ENCODE results near the gene SKI. TPM values are rescaled to one million over a fixed set of nuclear protein-coding genes. Genes with fewer than 3 reads are reported as not detected.

The SKI gene
- total RNA-seq, 1 experiment from 2014 or later = 53.7 TPM

DNA sequence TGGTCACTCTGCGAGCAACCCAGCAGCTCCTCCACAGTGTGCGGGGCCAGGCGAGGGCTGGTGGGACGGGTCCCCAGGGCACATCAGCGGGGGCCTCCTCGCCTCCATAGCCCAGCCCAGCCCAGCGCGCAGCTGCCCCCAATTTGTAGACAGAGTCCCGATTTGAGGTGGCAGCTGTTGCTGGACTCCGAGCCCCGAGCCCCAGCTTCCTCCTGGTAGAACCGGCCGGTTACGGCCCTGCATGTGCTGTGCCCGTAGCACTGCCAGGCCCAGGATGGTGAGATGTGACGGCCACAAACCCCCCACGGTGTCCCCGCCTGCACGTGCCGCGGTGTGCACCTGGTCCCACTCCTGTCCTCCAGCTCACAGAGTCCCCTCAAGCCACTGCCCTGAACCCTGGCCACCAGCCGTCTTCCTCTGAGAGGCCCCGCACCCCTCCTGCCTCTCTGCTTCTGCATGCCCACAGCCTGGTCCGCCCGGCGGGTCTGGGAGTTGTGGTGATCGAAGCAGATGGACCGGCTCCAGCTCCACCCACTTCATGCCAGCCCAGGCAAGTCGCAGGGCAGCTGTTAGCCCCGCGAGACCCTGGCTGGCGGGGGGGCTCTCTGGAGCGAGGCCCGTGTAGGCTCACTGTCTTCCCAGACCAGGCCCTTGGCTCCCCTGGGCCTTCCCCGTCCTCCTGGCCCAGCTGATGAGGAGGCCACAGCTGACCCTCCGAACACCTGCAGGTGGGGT lies 107.8 kb downstream of the SKI start:
- TF ChIP-seq, protein P1, sequence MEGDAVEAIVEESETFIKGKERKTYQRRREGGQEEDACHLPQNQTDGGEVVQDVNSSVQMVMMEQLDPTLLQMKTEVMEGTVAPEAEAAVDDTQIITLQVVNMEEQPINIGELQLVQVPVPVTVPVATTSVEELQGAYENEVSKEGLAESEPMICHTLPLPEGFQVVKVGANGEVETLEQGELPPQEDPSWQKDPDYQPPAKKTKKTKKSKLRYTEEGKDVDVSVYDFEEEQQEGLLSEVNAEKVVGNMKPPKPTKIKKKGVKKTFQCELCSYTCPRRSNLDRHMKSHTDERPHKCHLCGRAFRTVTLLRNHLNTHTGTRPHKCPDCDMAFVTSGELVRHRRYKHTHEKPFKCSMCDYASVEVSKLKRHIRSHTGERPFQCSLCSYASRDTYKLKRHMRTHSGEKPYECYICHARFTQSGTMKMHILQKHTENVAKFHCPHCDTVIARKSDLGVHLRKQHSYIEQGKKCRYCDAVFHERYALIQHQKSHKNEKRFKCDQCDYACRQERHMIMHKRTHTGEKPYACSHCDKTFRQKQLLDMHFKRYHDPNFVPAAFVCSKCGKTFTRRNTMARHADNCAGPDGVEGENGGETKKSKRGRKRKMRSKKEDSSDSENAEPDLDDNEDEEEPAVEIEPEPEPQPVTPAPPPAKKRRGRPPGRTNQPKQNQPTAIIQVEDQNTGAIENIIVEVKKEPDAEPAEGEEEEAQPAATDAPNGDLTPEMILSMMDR (IDR thresholded peaks at IDR 0.05; ENCODE audit: unreplicated experiment) = no peak
- CTCF ChIA-PET = interaction anchor here (0.6 kb wide), 2 partner anchors 46 to 141 kb away, joined by 3 read pairs; no protein-coding TSS in a partner anchor
- no peak for DNase-seq (ENCODE audit: unreplicated experiment)
- Mint-ChIP-seq H3K4me1 (ENCODE audit: insufficient read depth, unreplicated experiment) (no peaks in the 10 kb centered on the region), H3K36me3 (ENCODE audit: insufficient read depth, unreplicated experiment) (no peaks in the 10 kb centered on the region), H3K27me3 (ENCODE audit: insufficient read depth, unreplicated experiment) (peaks cover 14% of the 10 kb centered on the region), H3K4me3 (ENCODE audit: unreplicated experiment) (no peak overlapping the region), H3K9me3 (ENCODE audit: unreplicated experiment) (no peaks in the 10 kb centered on the region), H3K27ac (ENCODE audit: low read depth, unreplicated experiment) (no peak overlapping the region)
- POLR2A ChIA-PET = interaction anchor here (0.6 kb wide), 1 partner anchor 163 kb away, joined by 3 read pairs; no protein-coding TSS in a partner anchor
- BruUV-seq (replicated peaks) = no TSS peak
- intact Hi-C loops (cut with micrococcal nuclease) = no loop called here

- BruUV-seq (replicated peaks) = no TSS peak
- TF ChIP-seq, protein P1 (IDR thresholded peaks at IDR 0.05; ENCODE audit: unreplicated experiment) = no peak
- H3K36me3 Mint-ChIP-seq (ENCODE audit: insufficient read depth, unreplicated experiment) = no peaks in the 10 kb centered on the region
- peaks cover 14% of the 10 kb centered on the region for H3K27me3 Mint-ChIP-seq (ENCODE audit: insufficient read depth, unreplicated experiment)
- DNase-seq (ENCODE audit: unreplicated experiment) = no peak
- no peak overlapping the region for H3K27ac Mint-ChIP-seq (ENCODE audit: low read depth, unreplicated experiment)
- no peaks in the 10 kb centered on the region for H3K4me1 Mint-ChIP-seq (ENCODE audit: insufficient read depth, unreplicated experiment)
- no peaks in the 10 kb centered on the region for H3K9me3 Mint-ChIP-seq (ENCODE audit: unreplicated experiment)
- intact Hi-C loops (cut with micrococcal nuclease) = no loop called here
- ChIA-PET CTCF (interaction anchor here (0.6 kb wide), 1 partner anchor 142 kb away, joined by 3 read pairs; no protein-coding TSS in a partner anchor), POLR2A (no interaction called here)
- H3K4me3 Mint-ChIP-seq (ENCODE audit: unreplicated experiment) = no peak overlapping the region
Observed at GRCh38 chr1:2336499-2336898, 108.4 kb downstream of the SKI start.

- no TSS peak for BruUV-seq (replicated peaks)
- ChIA-PET CTCF (no interaction called here), POLR2A (no interaction called here)
- intact Hi-C loops (cut with micrococcal nuclease) = no loop called here
- Mint-ChIP-seq H3K27me3 (ENCODE audit: insufficient read depth, unreplicated experiment) (peaks cover 14% of the 10 kb centered on the region), H3K9me3 (ENCODE audit: unreplicated experiment) (no peaks in the 10 kb centered on the region), H3K4me3 (ENCODE audit: unreplicated experiment) (no peak overlapping the region), H3K27ac (ENCODE audit: low read depth, unreplicated experiment) (no peak overlapping the region), H3K4me1 (ENCODE audit: insufficient read depth, unreplicated experiment) (no peaks in the 10 kb centered on the region), H3K36me3 (ENCODE audit: insufficient read depth, unreplicated experiment) (no peaks in the 10 kb centered on the region)
- no peak for DNase-seq (ENCODE audit: unreplicated experiment)
- TF ChIP-seq, protein P1 (IDR thresholded peaks at IDR 0.05; ENCODE audit: unreplicated experiment) = no peak
Observed at GRCh38 chr1:2337081-2337480, 109.0 kb downstream of the SKI start.

DNA sequence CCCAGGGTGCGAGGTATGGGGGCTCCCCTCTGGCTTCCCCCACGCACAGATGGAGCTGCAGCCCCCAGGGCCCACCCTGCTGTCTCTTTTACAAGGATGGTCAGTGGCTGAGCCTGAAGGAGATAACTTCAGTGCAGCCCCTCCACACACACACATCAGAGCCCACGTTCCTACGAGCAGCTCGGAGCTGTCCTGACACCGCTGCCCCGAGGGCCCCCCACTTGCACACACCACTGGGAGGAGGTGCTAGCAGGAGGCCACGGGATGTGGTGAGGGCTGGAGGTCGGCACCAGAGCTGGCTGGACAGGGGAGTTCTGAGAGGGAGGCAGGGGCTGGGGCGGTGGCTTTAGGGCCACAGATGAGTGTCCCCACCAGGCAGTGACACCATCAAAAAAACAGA lies 109.4 kb downstream of the SKI start:
- no peak overlapping the region for H3K27ac Mint-ChIP-seq (ENCODE audit: low read depth, unreplicated experiment)
- CTCF ChIA-PET = no interaction called here
- DNase-seq (ENCODE audit: unreplicated experiment) = no peak
- no TSS peak for BruUV-seq (replicated peaks)
- peaks cover 14% of the 10 kb centered on the region for H3K27me3 Mint-ChIP-seq (ENCODE audit: insufficient read depth, unreplicated experiment)
- no peak overlapping the region for H3K4me3 Mint-ChIP-seq (ENCODE audit: unreplicated experiment)
- TF ChIP-seq, protein P1 (IDR thresholded peaks at IDR 0.05; ENCODE audit: unreplicated experiment) = no peak
- intact Hi-C loops (cut with micrococcal nuclease) = no loop called here
- POLR2A ChIA-PET = no interaction called here
- no peaks in the 10 kb centered on the region for H3K9me3 Mint-ChIP-seq (ENCODE audit: unreplicated experiment)
- H3K36me3 Mint-ChIP-seq (ENCODE audit: insufficient read depth, unreplicated experiment) = no peaks in the 10 kb centered on the region
- no peaks in the 10 kb centered on the region for H3K4me1 Mint-ChIP-seq (ENCODE audit: insufficient read depth, unreplicated experiment)

Data from MCF 10A (cell line).